PC-9 (cell line): ENCODE data around the gene AHRR.

Experiments
- CTCF ChIP-seq: fragments of 200-600 bp; sonication (generic); conservative IDR thresholded peaks from 2 replicates; pipeline ENCODE4 v1.6.1; 2017; ENCODE audit warnings: mixed run types, antibody characterized with exemption, mild to moderate bottlenecking, moderate library complexity
- EZH2 ChIP-seq: fragments of 200-600 bp; sonication (generic); IDR thresholded peaks from 2 replicates; pipeline ENCODE4 v1.8.0; 2017; ENCODE audit warnings: antibody characterized with exemption, low read depth

- no peak for TF ChIP-seq CTCF
- no peak for TF ChIP-seq EZH2
These were observed 15.3 kb upstream of the AHRR start for GRCh38 chr5:306011-306805.
